K562 treated with DMSO at 1 percent for 4 hours (cell line): ENCODE measurements around the gene CTRB1. TPM values are rescaled to one million over a fixed set of nuclear protein-coding genes. Genes with fewer than 3 reads are reported as not detected.

ENCODE experiments used
- total RNA-seq: library from RNA; unstranded; fragments of 300-600 nt; gene quantifications from 2 replicates; pipeline ENCODE4 v1.2.3, GENCODE V29; 2022; ENCODE audit not compliant: insufficient read depth

CTRB1 gene
- not detected in 2 replicates for total RNA-seq

DNA sequence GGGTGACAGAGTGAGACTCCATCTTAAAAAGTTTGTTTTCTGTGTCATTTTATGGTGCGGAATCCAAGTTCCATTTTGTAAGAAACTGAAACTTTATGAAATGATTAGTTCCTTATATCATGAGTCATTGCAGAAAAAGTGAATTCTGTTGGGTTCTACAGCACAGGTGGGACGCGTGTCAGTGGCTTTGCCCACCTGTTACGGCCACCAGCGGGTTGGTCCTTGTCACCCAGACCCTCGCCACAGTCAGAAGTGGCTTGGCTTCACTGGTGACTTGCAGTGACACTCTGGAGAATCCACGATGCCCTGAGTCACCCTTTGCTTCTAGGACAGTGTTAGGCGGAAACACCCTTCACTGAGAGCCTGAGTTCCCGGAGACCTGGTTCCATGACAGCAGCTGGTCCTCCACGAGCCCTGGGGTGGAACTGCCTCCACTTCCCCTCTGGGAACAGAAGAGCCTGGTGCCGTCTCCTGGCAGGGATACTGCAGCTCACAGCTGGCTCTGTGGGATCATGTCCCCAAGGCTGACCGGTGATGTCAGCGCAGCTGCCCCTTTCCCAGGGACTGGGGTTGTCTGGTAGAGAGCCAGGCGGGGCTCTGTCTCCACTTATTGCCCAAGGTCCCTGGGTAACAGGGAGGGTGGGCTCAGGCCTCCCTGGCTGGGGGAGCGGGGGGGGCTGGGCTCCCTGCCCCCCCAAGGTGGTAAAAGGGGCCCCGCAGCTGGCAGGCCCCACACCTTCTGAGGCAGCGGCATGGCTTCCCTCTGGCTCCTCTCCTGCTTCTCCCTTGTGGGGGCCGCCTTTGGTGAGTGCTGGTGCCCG is at the start of gene CTRB1:
Gene CTRB1 (plus strand): TSS at position 733 of the 821 bp plus-strand sequence. CDS start 20 bp downstream, at position 753.

DNA sequence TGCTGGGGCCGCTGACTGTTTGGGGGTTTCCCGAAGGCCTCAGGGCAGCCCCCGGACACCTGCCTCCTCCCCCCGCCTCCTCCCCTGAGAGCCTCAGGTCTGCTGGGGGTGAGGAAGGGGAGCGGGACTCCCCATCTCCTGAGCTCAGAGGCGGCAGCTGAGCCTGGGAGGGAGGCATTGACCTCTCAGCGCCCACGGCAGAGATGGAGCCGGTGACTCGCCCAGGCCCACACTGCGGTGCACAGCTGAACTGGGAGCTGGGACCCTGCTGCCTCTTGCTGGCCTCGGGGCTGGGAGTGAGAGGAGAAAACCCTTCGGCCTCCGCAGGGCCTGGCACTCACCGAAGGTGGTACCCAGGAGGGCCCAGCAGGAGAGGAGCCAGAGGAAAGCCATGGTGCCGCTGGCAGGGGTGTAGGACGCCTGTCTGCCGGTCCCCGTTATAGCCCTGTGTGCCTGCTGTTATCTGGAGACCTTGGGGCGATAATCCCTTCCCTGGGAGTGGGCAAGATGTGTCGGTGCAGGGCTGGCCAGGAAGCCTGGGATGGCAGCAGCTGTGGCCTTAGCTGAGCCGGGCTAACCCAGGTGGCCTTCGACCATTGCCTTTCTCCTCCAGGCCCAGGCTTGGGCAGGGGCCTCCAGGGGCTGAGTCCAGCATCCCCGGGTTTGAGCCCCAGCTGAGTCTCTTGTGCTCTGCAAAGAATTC is 11.9 kb upstream of the CTRB1 start, which contains the start of gene CTRB2:
Gene CTRB2 (minus strand): TSS at position 413 of the 703 bp plus-strand sequence. CDS start 20 bp downstream, at position 393.

DNA sequence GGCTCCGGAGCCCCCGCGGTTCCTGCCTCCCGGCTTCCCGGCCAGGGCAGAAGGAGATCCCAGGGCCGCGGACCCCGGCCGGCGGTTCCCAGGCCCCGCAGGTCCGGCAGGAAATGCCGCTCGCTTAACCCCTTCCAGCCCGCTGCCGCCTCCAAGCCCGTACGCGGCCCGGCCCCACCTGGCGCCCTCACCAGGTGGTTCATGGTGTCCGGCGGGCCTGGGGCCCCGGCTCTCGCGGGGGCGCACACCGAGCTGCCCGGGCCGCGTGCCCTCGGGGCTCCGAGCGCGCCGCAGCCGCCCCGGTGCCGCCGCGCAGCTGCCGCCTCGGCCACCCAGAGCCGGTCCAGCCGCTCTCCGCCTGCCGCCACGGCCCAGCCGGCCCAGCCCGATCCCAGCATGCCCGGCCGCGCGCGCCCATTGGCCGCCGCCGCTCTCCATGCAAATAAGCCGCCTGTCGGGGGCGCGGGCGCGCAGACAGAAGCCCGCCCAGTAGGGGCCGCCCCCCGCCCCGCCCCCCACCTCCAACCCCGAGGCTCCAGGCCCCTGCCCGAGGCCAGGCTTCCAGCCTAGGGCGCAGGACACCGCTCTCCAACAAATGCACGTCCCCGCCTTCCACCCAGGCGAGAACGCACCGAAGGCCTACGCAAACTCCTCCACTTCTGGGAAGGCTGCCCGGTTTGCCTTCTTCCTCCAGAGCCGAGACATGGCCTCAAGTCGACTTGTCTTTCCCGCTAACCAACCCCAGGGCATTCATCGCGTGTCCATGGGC is 32.7 kb downstream of the CTRB1 start, which contains the start of gene BCAR1:
Gene BCAR1 (minus strand): TSS at position 345 of the 769 bp plus-strand sequence. CDS start 142 bp downstream, at position 203.

Other genes starting within 250 kb of the CTRB1 start
- 17.2 and 18.5 TPM in 2 replicates for gene WDR59, start 233.9 kb upstream of the CTRB1 start, total RNA-seq
- 30.1 and 35.6 TPM in 2 replicates for gene ZNRF1, start 220.0 kb upstream of the CTRB1 start, total RNA-seq
- 0.89 and 0.96 TPM in 2 replicates for gene LDHD, start 102.2 kb upstream of the CTRB1 start, total RNA-seq
- gene ZFP1, start 70.5 kb upstream of the CTRB1 start, total RNA-seq, result 2.5 and 3.2 TPM in 2 replicates
- not detected in 2 replicates for gene CTRB2, start 11.8 kb upstream of the CTRB1 start, total RNA-seq
- 18.9 and 22.9 TPM in 2 replicates for gene BCAR1, start 32.6 kb downstream of the CTRB1 start, total RNA-seq
- gene CFDP1, start 214.5 kb downstream of the CTRB1 start, total RNA-seq, result 17.9 and 20.0 TPM in 2 replicates
- 22.9 and 26.7 TPM in 2 replicates for gene TMEM170A, start 245.7 kb downstream of the CTRB1 start, total RNA-seq